Measurements from ENCODE around the gene LPP.

DNA sequence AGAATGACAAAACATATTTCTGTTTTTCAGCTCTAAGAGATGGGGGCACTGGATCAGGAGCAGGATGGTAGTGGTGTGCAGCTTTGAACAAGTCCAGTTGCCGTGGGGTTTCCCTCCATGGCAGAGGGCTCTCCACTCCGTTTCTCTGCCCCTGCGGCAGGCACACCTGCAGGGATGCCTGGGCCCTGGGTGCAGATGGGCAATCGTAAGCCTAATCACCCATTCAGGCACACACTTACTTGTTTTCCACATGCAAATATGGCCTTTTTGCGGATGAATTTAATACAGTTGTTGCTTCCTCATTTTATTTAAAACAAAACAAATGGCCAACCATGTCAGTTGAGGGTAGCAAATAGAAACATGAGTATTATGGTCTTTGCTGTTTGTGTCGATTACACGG is 85.1 kb downstream of the LPP start:
- no peak for TF ChIP-seq POLR2A (IDR thresholded peaks at IDR 0.05)
- TF ChIP-seq, protein P1, sequence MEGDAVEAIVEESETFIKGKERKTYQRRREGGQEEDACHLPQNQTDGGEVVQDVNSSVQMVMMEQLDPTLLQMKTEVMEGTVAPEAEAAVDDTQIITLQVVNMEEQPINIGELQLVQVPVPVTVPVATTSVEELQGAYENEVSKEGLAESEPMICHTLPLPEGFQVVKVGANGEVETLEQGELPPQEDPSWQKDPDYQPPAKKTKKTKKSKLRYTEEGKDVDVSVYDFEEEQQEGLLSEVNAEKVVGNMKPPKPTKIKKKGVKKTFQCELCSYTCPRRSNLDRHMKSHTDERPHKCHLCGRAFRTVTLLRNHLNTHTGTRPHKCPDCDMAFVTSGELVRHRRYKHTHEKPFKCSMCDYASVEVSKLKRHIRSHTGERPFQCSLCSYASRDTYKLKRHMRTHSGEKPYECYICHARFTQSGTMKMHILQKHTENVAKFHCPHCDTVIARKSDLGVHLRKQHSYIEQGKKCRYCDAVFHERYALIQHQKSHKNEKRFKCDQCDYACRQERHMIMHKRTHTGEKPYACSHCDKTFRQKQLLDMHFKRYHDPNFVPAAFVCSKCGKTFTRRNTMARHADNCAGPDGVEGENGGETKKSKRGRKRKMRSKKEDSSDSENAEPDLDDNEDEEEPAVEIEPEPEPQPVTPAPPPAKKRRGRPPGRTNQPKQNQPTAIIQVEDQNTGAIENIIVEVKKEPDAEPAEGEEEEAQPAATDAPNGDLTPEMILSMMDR (IDR thresholded peaks at IDR 0.05) = no peak

Measured in Peyer's patch (tissue), 4 donors.